CD14-positive monocyte (primary cell): ENCODE results near the gene SLC16A11. TPM values are rescaled to one million over a fixed set of nuclear protein-coding genes. Genes with fewer than 3 reads are reported as not detected.

Experiments used
- DNase-seq, 3 donors: peaks; one replicate each; pipeline ENCODE4 v3.0.0-alpha.2; 2011 to 2022
- H2AFZ ChIP-seq: 2 replicates; pipeline ENCODE4 v1.6.0; 2012; ENCODE audit warnings: mild to moderate bottlenecking, low read depth, low read length, inconsistent platforms; ENCODE audit not compliant: insufficient read depth, poor library complexity, severe bottlenecking
- H3K27ac ChIP-seq, 2 donors: 1 replicate in 1 of 2; 2 replicates in 1 of 2; pipeline ENCODE4 v1.5.1; 2012 to 2013; ENCODE audit warnings: low read length in 2 of 2, control low read depth in 1 of 2, inconsistent platforms in 1 of 2, low read depth in 1 of 2, mild to moderate bottlenecking in 1 of 2
- H3K27me3 ChIP-seq, 2 donors: one replicate each; pipeline versions ENCODE4 v1.6.0 to v1.6.1; 2011 to 2013; ENCODE audit warnings: low read length in 2 of 2; ENCODE audit not compliant: control insufficient read depth in 2 of 2, insufficient read depth in 2 of 2
- H3K36me3 ChIP-seq, 2 donors: replicated peaks in 1 of 2; 1 replicate in 1 of 2; 2 replicates in 1 of 2; pipeline versions ENCODE4 v1.5.1 to v1.6.1; 2012 to 2013; ENCODE audit warnings: low read length in 2 of 2, control low read depth in 1 of 2, inconsistent platforms in 1 of 2, mild to moderate bottlenecking in 1 of 2; ENCODE audit not compliant: insufficient read depth in 2 of 2, control insufficient read depth in 1 of 2
- H3K4me1 ChIP-seq, 2 donors: 1 replicate in 1 of 2; 2 replicates in 1 of 2; pipeline versions ENCODE4 v1.5.1 to v1.6.1; 2012 to 2013; ENCODE audit warnings: low read length in 2 of 2, control low read depth in 1 of 2, inconsistent platforms in 1 of 2, mild to moderate bottlenecking in 1 of 2, moderate library complexity in 1 of 2; ENCODE audit not compliant: insufficient read depth in 2 of 2, control insufficient read depth in 1 of 2
- H3K4me2 ChIP-seq: replicated peaks from 2 replicates; pipeline ENCODE3; 2012; ENCODE audit warnings: low read length, moderate library complexity, mild to moderate bottlenecking; ENCODE audit not compliant: poor library complexity, severe bottlenecking; ENCODE audit errors: extremely low read depth
- H3K4me3 ChIP-seq, 3 experiments: fragments of 200-600 bp in 1 of 3; sonication (generic) in 1 of 3; replicated peaks in 1 of 3; 1 replicate in 2 of 3; 2 replicates in 1 of 3; pipeline ENCODE4 v1.5.1; 2011 to 2013; ENCODE audit warnings: low read length in 3 of 3, mild to moderate bottlenecking in 3 of 3, control low read depth in 2 of 3, low read depth in 2 of 3, inconsistent platforms in 1 of 3, moderate library complexity in 1 of 3
- H3K79me2 ChIP-seq: 2 replicates; pipeline ENCODE4 v1.6.0; 2012; ENCODE audit warnings: mild to moderate bottlenecking, control low read depth, inconsistent platforms, low read length, moderate library complexity; ENCODE audit not compliant: insufficient read depth
- H3K9ac ChIP-seq: 2 replicates; pipeline ENCODE4 v1.6.0; 2017; ENCODE audit warnings: low read length, mild to moderate bottlenecking; ENCODE audit not compliant: insufficient read depth, poor library complexity, severe bottlenecking
- H3K9me3 ChIP-seq, 2 donors: replicated peaks in 1 of 2; 1 replicate in 1 of 2; 2 replicates in 1 of 2; pipeline versions ENCODE4 v1.5.1 to v1.6.1; 2012 to 2013; ENCODE audit warnings: low read length in 2 of 2, control low read depth in 1 of 2; ENCODE audit not compliant: control insufficient read depth in 1 of 2, insufficient read depth in 1 of 2
- H4K20me1 ChIP-seq: 2 replicates; pipeline ENCODE4 v1.6.0; 2012; ENCODE audit warnings: mild to moderate bottlenecking, low read length, control low read depth, moderate library complexity; ENCODE audit not compliant: insufficient read depth
- H3K27ac Mint-ChIP-seq, 7 donors: one replicate each; pipeline ENCODE4 v1.8.0; 2020; ENCODE audit warnings: mild to moderate bottlenecking in 7 of 7, mixed read lengths in 7 of 7, moderate library complexity in 6 of 7, inconsistent platforms in 2 of 7
- H3K27me3 Mint-ChIP-seq, 3 donors: one replicate each; pipeline ENCODE4 v1.8.0; 2021 to 2022; ENCODE audit warnings: low read depth in 3 of 3, mild to moderate bottlenecking in 3 of 3, mixed read lengths in 3 of 3, moderate library complexity in 3 of 3, inconsistent platforms in 1 of 3
- H3K36me3 Mint-ChIP-seq, 2 donors: one replicate each; pipeline ENCODE4 v1.8.0; 2020; ENCODE audit warnings: mixed read lengths in 2 of 2, inconsistent platforms in 1 of 2, mild to moderate bottlenecking in 1 of 2
- H3K4me1 Mint-ChIP-seq: one replicate; pipeline ENCODE4 v1.8.0; 2020; ENCODE audit warnings: mild to moderate bottlenecking, mixed read lengths
- H3K4me3 Mint-ChIP-seq, 2 donors: one replicate each; pipeline ENCODE4 v1.8.0; 2020; ENCODE audit warnings: mild to moderate bottlenecking in 2 of 2, mixed read lengths in 2 of 2, moderate library complexity in 1 of 2
- H3K9me3 Mint-ChIP-seq, 7 donors: one replicate each; pipeline ENCODE4 v1.8.0; 2020 to 2022; ENCODE audit warnings: mixed read lengths in 7 of 7, mild to moderate bottlenecking in 6 of 7, moderate library complexity in 6 of 7, inconsistent platforms in 2 of 7
- WGBS: methylation state at CpG from one replicate; pipeline ENCODE4 v1.1.5; 2013; ENCODE audit warnings: missing lambda C conversion rate; ENCODE audit not compliant: insufficient coverage; 5-methylcytosine and 5-hydroxymethylcytosine counted together
- intact Hi-C, 2 donors: fragments of 100-400 bp; cut with micrococcal nuclease; formaldehyde crosslinking; loops; one replicate each; pipeline versions ENCODE4 v1.15.0 to v1.15.1; 2023
- polyA plus RNA-seq, 3 donors: library from polyadenylated mRNA; depleted of rRNA in 1 of 3; unstranded in 2 of 3; stranded (reverse) in 1 of 3; fragments of 300-500 nt in 2 of 3; fragments of >200 nt in 1 of 3; fragmentation: Illumina TruSeq in 2 of 3; gene quantifications; 1 replicate in 2 of 3; 2 replicates in 1 of 3; pipeline ENCODE4 v1.2.3, GENCODE V29; 2012 to 2021
- TF ChIP-seq, protein P1 (sequence below): fragments of 200-600 bp; IDR thresholded peaks from one replicate; pipeline ENCODE4 v1.8.0; 2022; ENCODE audit warnings: antibody characterized with exemption, mild to moderate bottlenecking

Gene SLC16A11
- polyA plus RNA-seq, 3 donors = not detected

DNA sequence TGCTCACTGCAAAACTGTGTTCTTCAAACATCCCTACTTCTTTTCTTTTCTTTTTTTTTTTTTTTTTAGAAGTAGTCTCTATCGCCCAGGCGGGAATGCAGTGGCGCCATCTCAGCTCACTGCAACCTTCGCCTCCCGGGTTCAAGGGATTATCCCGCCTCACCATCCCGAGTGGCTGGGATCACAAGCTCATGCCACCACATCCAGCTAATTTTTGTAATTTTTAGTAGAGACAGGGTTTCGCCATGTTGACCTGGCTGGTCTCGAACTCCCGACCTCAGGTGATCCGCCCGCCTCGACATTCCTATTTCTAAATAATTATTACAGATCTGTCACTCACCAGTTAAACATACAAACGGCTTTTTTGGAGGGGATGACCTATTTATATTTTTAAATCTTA lies 32.5 kb downstream of the SLC16A11 start:
- peaks cover 13 to 33% of the 10 kb centered on the region in 2 donors for H3K36me3 ChIP-seq
- Mint-ChIP-seq H3K4me1 (peaks cover 58% of the 10 kb centered on the region), H3K9me3 (peaks cover 0 to 5% (median 0%) of the 10 kb centered on the region in 7 donors), H3K27ac (peak overlapping the region in 6 of 7 donors; percentile 99 to 100 (median 100)), H3K4me3 (peak overlapping the region; percentile 94 to 98), H3K36me3 (peaks cover 39 to 45% of the 10 kb centered on the region in 2 donors), H3K27me3 (peaks cover 0 to 7% (median 0%) of the 10 kb centered on the region in 3 donors)
- WGBS = no CpG with 5 or more reads among the region's 14 CpGs
- peak overlapping the region; percentile 96 for H3K4me2 ChIP-seq
- no peaks in the 10 kb centered on the region for H3K27me3 ChIP-seq
- H3K4me1 ChIP-seq = peaks cover 52 to 53% of the 10 kb centered on the region in 2 donors
- peaks cover 33% of the 10 kb centered on the region for H4K20me1 ChIP-seq
- peak overlapping the region in 1 of 2 donors; percentile 98 for H3K27ac ChIP-seq
- H3K9ac ChIP-seq = peak overlapping the region; percentile 99
- TF ChIP-seq, protein P1, sequence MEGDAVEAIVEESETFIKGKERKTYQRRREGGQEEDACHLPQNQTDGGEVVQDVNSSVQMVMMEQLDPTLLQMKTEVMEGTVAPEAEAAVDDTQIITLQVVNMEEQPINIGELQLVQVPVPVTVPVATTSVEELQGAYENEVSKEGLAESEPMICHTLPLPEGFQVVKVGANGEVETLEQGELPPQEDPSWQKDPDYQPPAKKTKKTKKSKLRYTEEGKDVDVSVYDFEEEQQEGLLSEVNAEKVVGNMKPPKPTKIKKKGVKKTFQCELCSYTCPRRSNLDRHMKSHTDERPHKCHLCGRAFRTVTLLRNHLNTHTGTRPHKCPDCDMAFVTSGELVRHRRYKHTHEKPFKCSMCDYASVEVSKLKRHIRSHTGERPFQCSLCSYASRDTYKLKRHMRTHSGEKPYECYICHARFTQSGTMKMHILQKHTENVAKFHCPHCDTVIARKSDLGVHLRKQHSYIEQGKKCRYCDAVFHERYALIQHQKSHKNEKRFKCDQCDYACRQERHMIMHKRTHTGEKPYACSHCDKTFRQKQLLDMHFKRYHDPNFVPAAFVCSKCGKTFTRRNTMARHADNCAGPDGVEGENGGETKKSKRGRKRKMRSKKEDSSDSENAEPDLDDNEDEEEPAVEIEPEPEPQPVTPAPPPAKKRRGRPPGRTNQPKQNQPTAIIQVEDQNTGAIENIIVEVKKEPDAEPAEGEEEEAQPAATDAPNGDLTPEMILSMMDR = no peak
- intact Hi-C loops = loop anchor here in 1 of 2 donors (5.0 kb wide), 2 partner anchors 359 to 1046 kb away; partner anchors contain the start of genes C17orf100 and MED31
- no peaks in the 10 kb centered on the region for H3K9me3 ChIP-seq
- peak overlapping the region; percentile 73 for H2AFZ ChIP-seq
- peaks cover 84% of the 10 kb centered on the region for H3K79me2 ChIP-seq
- DNase-seq = no peak
- H3K4me3 ChIP-seq = peak overlapping the region; percentile 95 to 98 (median 97)

GRCh38 chr17:7010523-7010922 lies 33.4 kb downstream of the SLC16A11 start:
- no peaks in the 10 kb centered on the region for H3K9me3 ChIP-seq
- peak overlapping the region; percentile 96 for H3K4me2 ChIP-seq
- H2AFZ ChIP-seq = no peak overlapping the region
- H3K4me1 ChIP-seq = peaks cover 43 to 46% of the 10 kb centered on the region in 2 donors
- no peak for DNase-seq
- peak overlapping the region in 1 of 3 experiments; percentile 97 for H3K4me3 ChIP-seq
- H3K4me3 Mint-ChIP-seq = peak overlapping the region in 1 of 2 donors; percentile 52
- peaks cover 15 to 33% of the 10 kb centered on the region in 2 donors for H3K36me3 ChIP-seq
- H3K27me3 ChIP-seq = no peaks in the 10 kb centered on the region
- H3K27ac ChIP-seq = no peak overlapping the region
- peaks cover 51% of the 10 kb centered on the region for H3K4me1 Mint-ChIP-seq
- peaks cover 41% of the 10 kb centered on the region for H4K20me1 ChIP-seq
- TF ChIP-seq, protein P1 = no peak
- no CpG with 5 or more reads among the region's 2 CpGs for WGBS
- peaks cover 0 to 5% (median 0%) of the 10 kb centered on the region in 7 donors for H3K9me3 Mint-ChIP-seq
- peaks cover 41 to 48% of the 10 kb centered on the region in 2 donors for H3K36me3 Mint-ChIP-seq
- no peak overlapping the region for H3K9ac ChIP-seq
- peaks cover 85% of the 10 kb centered on the region for H3K79me2 ChIP-seq
- intact Hi-C loops = loop anchor here in 1 of 2 donors (5.0 kb wide), 2 partner anchors 358 to 1047 kb away; partner anchors contain the start of genes C17orf100 and MED31
- H3K27me3 Mint-ChIP-seq = peaks cover 0 to 5% (median 0%) of the 10 kb centered on the region in 3 donors
- peak overlapping the region in 3 of 7 donors; percentile 13 to 69 (median 41) for H3K27ac Mint-ChIP-seq
